ENCODE results near the gene PGBD4.

DNA sequence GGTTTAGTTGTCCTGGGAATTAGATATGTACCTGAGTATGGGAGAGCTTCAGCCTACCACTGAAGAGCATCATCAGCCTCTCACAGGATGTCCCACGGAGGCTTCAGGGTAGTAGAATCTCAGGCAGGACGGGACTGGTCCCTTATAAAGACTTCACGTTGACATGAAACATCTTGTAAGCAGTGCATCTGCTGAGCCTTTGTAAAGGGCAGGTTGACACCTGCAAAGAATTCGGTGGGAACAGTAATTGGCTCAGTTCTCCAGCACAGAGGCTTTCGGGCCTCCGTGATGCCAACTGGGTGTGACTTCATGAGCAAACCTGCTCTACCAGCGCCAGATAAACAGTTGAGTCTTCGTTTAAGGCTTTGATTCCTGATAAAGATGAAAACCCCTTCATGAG, 35.9 kb upstream of the PGBD4 start:
- TF ChIP-seq POLR2A (IDR thresholded peaks at IDR 0.05; ENCODE audit: extremely low read depth, insufficient read length) = no peak
- TF ChIP-seq, protein P1, sequence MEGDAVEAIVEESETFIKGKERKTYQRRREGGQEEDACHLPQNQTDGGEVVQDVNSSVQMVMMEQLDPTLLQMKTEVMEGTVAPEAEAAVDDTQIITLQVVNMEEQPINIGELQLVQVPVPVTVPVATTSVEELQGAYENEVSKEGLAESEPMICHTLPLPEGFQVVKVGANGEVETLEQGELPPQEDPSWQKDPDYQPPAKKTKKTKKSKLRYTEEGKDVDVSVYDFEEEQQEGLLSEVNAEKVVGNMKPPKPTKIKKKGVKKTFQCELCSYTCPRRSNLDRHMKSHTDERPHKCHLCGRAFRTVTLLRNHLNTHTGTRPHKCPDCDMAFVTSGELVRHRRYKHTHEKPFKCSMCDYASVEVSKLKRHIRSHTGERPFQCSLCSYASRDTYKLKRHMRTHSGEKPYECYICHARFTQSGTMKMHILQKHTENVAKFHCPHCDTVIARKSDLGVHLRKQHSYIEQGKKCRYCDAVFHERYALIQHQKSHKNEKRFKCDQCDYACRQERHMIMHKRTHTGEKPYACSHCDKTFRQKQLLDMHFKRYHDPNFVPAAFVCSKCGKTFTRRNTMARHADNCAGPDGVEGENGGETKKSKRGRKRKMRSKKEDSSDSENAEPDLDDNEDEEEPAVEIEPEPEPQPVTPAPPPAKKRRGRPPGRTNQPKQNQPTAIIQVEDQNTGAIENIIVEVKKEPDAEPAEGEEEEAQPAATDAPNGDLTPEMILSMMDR (IDR thresholded peaks at IDR 0.05; ENCODE audit: low read depth, low read length) = no peak
- TF ChIP-seq, protein P2, sequence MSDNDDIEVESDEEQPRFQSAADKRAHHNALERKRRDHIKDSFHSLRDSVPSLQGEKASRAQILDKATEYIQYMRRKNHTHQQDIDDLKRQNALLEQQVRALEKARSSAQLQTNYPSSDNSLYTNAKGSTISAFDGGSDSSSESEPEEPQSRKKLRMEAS (IDR thresholded peaks at IDR 0.05; ENCODE audit: low read depth, low read length) = no peak

Data from NB4 (cell line).